NCI-H2171 treated with DMSO at 0.1 percent for 48 hours (cell line): ENCODE data around the gene SFMBT2.

Experiments used
- DNase-seq: peaks from one replicate; lab custom pipeline; 2025; lab: John Stamatoyannopoulos, UW

SFMBT2 gene

GRCh38 chr10:7425691-7426090 lies 14.9 kb upstream of the SFMBT2 start:
- no peak for DNase-seq

- DNase-seq: no peak
Observed at GRCh38 chr10:7424919-7425318, 14.1 kb upstream of the SFMBT2 start.

GRCh38 chr10:7424315-7424714 lies 13.5 kb upstream of the SFMBT2 start:
- DNase-seq: no peak

GRCh38 chr10:7423521-7423920 lies 12.7 kb upstream of the SFMBT2 start:
- no peak for DNase-seq

GRCh38 chr10:7421526-7421925 lies 10.7 kb upstream of the SFMBT2 start:
- no peak for DNase-seq

- DNase-seq: no peak
Observed at GRCh38 chr10:7419998-7420397, 9.2 kb upstream of the SFMBT2 start.

GRCh38 chr10:7417807-7418206 lies 7.0 kb upstream of the SFMBT2 start:
- no peak for DNase-seq

- DNase-seq: no peak
Observed at GRCh38 chr10:7417103-7417623, 6.3 kb upstream of the SFMBT2 start.

GRCh38 chr10:7414766-7415165 lies 3.9 kb upstream of the SFMBT2 start:
- no peak for DNase-seq

GRCh38 chr10:7412928-7413282 lies 2.1 kb upstream of the SFMBT2 start:
- no peak for DNase-seq

- DNase-seq: no peak
Observed at GRCh38 chr10:7412237-7412927, 1.5 kb upstream of the SFMBT2 start.

- no peak for DNase-seq
Observed at GRCh38 chr10:7411671-7412128, 866 bp upstream of the SFMBT2 start.

- no peak for DNase-seq
Observed at GRCh38 chr10:7410301-7410861, 453 bp downstream of the SFMBT2 start.

- DNase-seq: no peak
Observed at GRCh38 chr10:7409732-7410168, 1.1 kb downstream of the SFMBT2 start.

GRCh38 chr10:7409045-7409731 lies 1.6 kb downstream of the SFMBT2 start:
- DNase-seq: no peak

GRCh38 chr10:7408291-7409044 lies 2.4 kb downstream of the SFMBT2 start:
- no peak for DNase-seq

- no peak for DNase-seq
Observed at GRCh38 chr10:7407368-7408290, 3.2 kb downstream of the SFMBT2 start.

GRCh38 chr10:7406712-7407333 lies 4.0 kb downstream of the SFMBT2 start:
- DNase-seq: no peak

- DNase-seq: no peak
Observed at GRCh38 chr10:7405637-7406036, 5.2 kb downstream of the SFMBT2 start.

- DNase-seq: no peak
Observed at GRCh38 chr10:7403620-7404019, 7.2 kb downstream of the SFMBT2 start.

GRCh38 chr10:7401782-7402181 lies 9.1 kb downstream of the SFMBT2 start:
- no peak for DNase-seq
